Gastrocnemius medialis (tissue), 4 donors: ENCODE measurements around the gene FAM3A.

ENCODE experiments used
- CTCF ChIP-seq, 5 experiments: fragments of 450-650 bp in 3 of 5; fragments of 200-600 bp in 2 of 5; sonication (generic) in 2 of 5; IDR thresholded peaks in 4 of 5; conservative IDR thresholded peaks in 1 of 5; 1 replicate in 4 of 5; 2 replicates in 1 of 5; pipeline ENCODE4 v1.5.1; 2016 to 2019; ENCODE audit warnings: antibody characterized with exemption in 5 of 5, mild to moderate bottlenecking in 3 of 5, moderate library complexity in 3 of 5
- POLR2A ChIP-seq, 2 donors: fragments of 450-650 bp; IDR thresholded peaks; one replicate each; pipeline ENCODE4 v1.6.1; 2017; ENCODE audit warnings: antibody characterized with exemption in 2 of 2, mild to moderate bottlenecking in 2 of 2, moderate library complexity in 2 of 2

GRCh38 chrX:154460326-154460725 lies 55.7 kb downstream of the FAM3A start:
- TF ChIP-seq CTCF (IDR thresholded peaks at IDR 0.05 in 4 of 5, conservative IDR thresholded peaks at IDR 0.05 in 1 of 5): no peak
- TF ChIP-seq POLR2A (IDR thresholded peaks at IDR 0.05): no peak
